ENCODE data around the gene B3GAT1. TPM values are rescaled to one million over a fixed set of nuclear protein-coding genes. Genes with fewer than 3 reads are reported as not detected.

Gene B3GAT1
- total and polyA plus RNA-seq, 2 experiments from 2014 or later: 4.8 to 28.3 TPM

- TF ChIP-seq, protein P1, sequence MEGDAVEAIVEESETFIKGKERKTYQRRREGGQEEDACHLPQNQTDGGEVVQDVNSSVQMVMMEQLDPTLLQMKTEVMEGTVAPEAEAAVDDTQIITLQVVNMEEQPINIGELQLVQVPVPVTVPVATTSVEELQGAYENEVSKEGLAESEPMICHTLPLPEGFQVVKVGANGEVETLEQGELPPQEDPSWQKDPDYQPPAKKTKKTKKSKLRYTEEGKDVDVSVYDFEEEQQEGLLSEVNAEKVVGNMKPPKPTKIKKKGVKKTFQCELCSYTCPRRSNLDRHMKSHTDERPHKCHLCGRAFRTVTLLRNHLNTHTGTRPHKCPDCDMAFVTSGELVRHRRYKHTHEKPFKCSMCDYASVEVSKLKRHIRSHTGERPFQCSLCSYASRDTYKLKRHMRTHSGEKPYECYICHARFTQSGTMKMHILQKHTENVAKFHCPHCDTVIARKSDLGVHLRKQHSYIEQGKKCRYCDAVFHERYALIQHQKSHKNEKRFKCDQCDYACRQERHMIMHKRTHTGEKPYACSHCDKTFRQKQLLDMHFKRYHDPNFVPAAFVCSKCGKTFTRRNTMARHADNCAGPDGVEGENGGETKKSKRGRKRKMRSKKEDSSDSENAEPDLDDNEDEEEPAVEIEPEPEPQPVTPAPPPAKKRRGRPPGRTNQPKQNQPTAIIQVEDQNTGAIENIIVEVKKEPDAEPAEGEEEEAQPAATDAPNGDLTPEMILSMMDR (conservative IDR thresholded peaks at IDR 0.05; ENCODE audit: low read depth in 2 of 2): no peak
- TF ChIP-seq ZNF114 (CRISPR knock-in tag; IDR thresholded peaks at IDR 0.05): no peak
These were observed 39.1 kb downstream of the B3GAT1 start (continued) for GRCh38 chr11:134372961-134373360.

- Mint-ChIP-seq H3K4me1 (peaks cover 17% of the 10 kb centered on the region), H3K9me3 (no peaks in the 10 kb centered on the region), H3K27me3 (ENCODE audit: insufficient read depth, low read depth, poor library complexity) (peaks cover 10% of the 10 kb centered on the region), H3K4me3 (no peak overlapping the region), H3K36me3 (ENCODE audit: low read depth) (peaks cover 7% of the 10 kb centered on the region; the same call in 2 of the 3 replicates), H3K27ac (0 out of 2 replicates have a peak overlapping the region, but pooled peaks have one; percentile 15)
- Histone ChIP-seq H3K4me1 (ENCODE audit: insufficient read depth) (no peaks in the 10 kb centered on the region), H3K27me3 (ENCODE audit: insufficient read depth) (no peaks in the 10 kb centered on the region), H4K20me1 (replicated peaks; ENCODE audit: insufficient read depth) (no peaks in the 10 kb centered on the region), H2AFZ (no peak overlapping the region), H3K9me2 (ENCODE audit: insufficient read depth) (no peaks in the 10 kb centered on the region), H3K4me2 (no peak overlapping the region), H3K36me3 (ENCODE audit: insufficient read depth) (no peaks in the 10 kb centered on the region; the same call in 1 of the 2 replicates), H3K79me2 (replicated peaks; ENCODE audit: insufficient read depth) (no peaks in the 10 kb centered on the region), H3K4me3 (no peak overlapping the region), H3F3A (replicated peaks; ENCODE audit: low read depth) (no peaks in the 10 kb centered on the region), H3K27ac (ENCODE audit: low read depth) (no peak overlapping the region)
- DNase-seq (ENCODE audit: low spot score) (no peak), ATAC-seq (no peak)
- TF ChIP-seq JUNB (IDR thresholded peaks at IDR 0.05; ENCODE audit: unreplicated experiment): no peak
- TF ChIP-seq, protein P1 (conservative IDR thresholded peaks at IDR 0.05; ENCODE audit: low read depth in 2 of 2): no peak
- no peak for TF ChIP-seq POLR2AphosphoS5 (IDR thresholded peaks at IDR 0.05; ENCODE audit: low read depth)
- no peak for TF ChIP-seq ZNF114 (CRISPR knock-in tag; IDR thresholded peaks at IDR 0.05)
- no peak for TF ChIP-seq ETS1 (IDR thresholded peaks at IDR 0.05)
- no peak for TF ChIP-seq STAT1 (IDR thresholded peaks at IDR 0.05; ENCODE audit: unreplicated experiment)
- TF ChIP-seq EZH2 (IDR thresholded peaks at IDR 0.05; ENCODE audit: low read depth, unreplicated experiment): no peak
- TF ChIP-seq CREB1 (CRISPR knock-in tag; IDR thresholded peaks at IDR 0.05; ENCODE audit: low read depth): no peak
- no peak for TF ChIP-seq EZH2phosphoT487 (IDR thresholded peaks at IDR 0.05; ENCODE audit: unreplicated experiment)
- TF ChIP-seq REST (IDR thresholded peaks at IDR 0.05; ENCODE audit: unreplicated experiment): no peak
These were observed 39.5 kb downstream of the B3GAT1 start for GRCh38 chr11:134372536-134372935.
